Measurements from ENCODE around the gene UBQLN1.
"Not testable (repeated sequence)": the region's sequence is repeated elsewhere in the genome, so short reads cannot be mapped to it uniquely, and the experiment has no call there.

The UBQLN1 gene

GRCh38 chr9:83714329-83714728 is 6.6 kb upstream of the UBQLN1 start:
- H3K9me3 ChIP-seq (ENCODE audit: control insufficient read depth, low read depth, low read length) = no peaks in the 10 kb centered on the region
- H3K4me1 ChIP-seq (ENCODE audit: control insufficient read depth, low read depth, low read length) = no peaks in the 10 kb centered on the region
- H3K27me3 ChIP-seq (ENCODE audit: control insufficient read depth, insufficient read depth, low read length) = no peaks in the 10 kb centered on the region
- H3K4me3 ChIP-seq (ENCODE audit: low read length) = no peak overlapping the region
- no peak overlapping the region for H3K9ac ChIP-seq (ENCODE audit: low read length)
- no peak overlapping the region for H3K27ac ChIP-seq (ENCODE audit: low read length)
- no peaks in the 10 kb centered on the region for H3K36me3 ChIP-seq (ENCODE audit: control insufficient read depth, low read depth, low read length)

- Histone ChIP-seq H3K9ac (ENCODE audit: low read length) (peak overlapping the region; percentile 97), H3K27ac (ENCODE audit: low read length) (peak overlapping the region; percentile 99), H3K27me3 (ENCODE audit: control insufficient read depth, insufficient read depth, low read length) (no peaks in the 10 kb centered on the region), H3K4me1 (ENCODE audit: control insufficient read depth, low read depth, low read length) (peaks cover 8% of the 10 kb centered on the region), H3K9me3 (ENCODE audit: control insufficient read depth, low read depth, low read length) (no peaks in the 10 kb centered on the region), H3K36me3 (ENCODE audit: control insufficient read depth, low read depth, low read length) (no peaks in the 10 kb centered on the region), H3K4me3 (ENCODE audit: low read length) (peak overlapping the region; percentile 88)
Measured at GRCh38 chr9:83708515-83709158, 879 bp upstream of the UBQLN1 start.

- H3K4me1 ChIP-seq (ENCODE audit: control insufficient read depth, low read depth, low read length) = peaks cover 8% of the 10 kb centered on the region
Measured at GRCh38 chr9:83707518-83707767, 315 bp downstream of the UBQLN1 start.

GRCh38 chr9:83706676-83707517 is 861 bp downstream of the UBQLN1 start:
- peak overlapping the region; percentile 97 for H3K9ac ChIP-seq (ENCODE audit: low read length)
- peak overlapping the region; percentile 99 for H3K27ac ChIP-seq (ENCODE audit: low read length)
- peak overlapping the region; percentile 88 for H3K4me3 ChIP-seq (ENCODE audit: low read length)
- H3K9me3 ChIP-seq (ENCODE audit: control insufficient read depth, low read depth, low read length) = no peaks in the 10 kb centered on the region
- H3K36me3 ChIP-seq (ENCODE audit: control insufficient read depth, low read depth, low read length) = no peaks in the 10 kb centered on the region
- peaks cover 8% of the 10 kb centered on the region for H3K4me1 ChIP-seq (ENCODE audit: control insufficient read depth, low read depth, low read length)
- no peaks in the 10 kb centered on the region for H3K27me3 ChIP-seq (ENCODE audit: control insufficient read depth, insufficient read depth, low read length)

More at GRCh38 chr9:83707518-83707767, 315 bp downstream of the UBQLN1 start:
- Histone ChIP-seq H3K36me3 (ENCODE audit: control insufficient read depth, low read depth, low read length) (no peaks in the 10 kb centered on the region), H3K4me3 (ENCODE audit: low read length) (peak overlapping the region; percentile 88), H3K27ac (ENCODE audit: low read length) (peak overlapping the region; percentile 99), H3K9ac (ENCODE audit: low read length) (peak overlapping the region; percentile 97), H3K9me3 (ENCODE audit: control insufficient read depth, low read depth, low read length) (no peaks in the 10 kb centered on the region), H3K27me3 (ENCODE audit: control insufficient read depth, insufficient read depth, low read length) (no peaks in the 10 kb centered on the region)

- H3K27me3 ChIP-seq (ENCODE audit: control insufficient read depth, insufficient read depth, low read length); H3K27ac ChIP-seq (ENCODE audit: low read length); H3K9ac ChIP-seq (ENCODE audit: low read length); H3K9me3 ChIP-seq (ENCODE audit: control insufficient read depth, low read depth, low read length); H3K36me3 ChIP-seq (ENCODE audit: control insufficient read depth, low read depth, low read length); H3K4me3 ChIP-seq (ENCODE audit: low read length): not testable (repeated sequence)
- H3K4me1 ChIP-seq (ENCODE audit: control insufficient read depth, low read depth, low read length) = peaks cover 14% of the 10 kb centered on the region
Measured at GRCh38 chr9:83705219-83705651, 2.5 kb downstream of the UBQLN1 start.

- Histone ChIP-seq H3K9ac (ENCODE audit: low read length) (no peak overlapping the region), H3K4me3 (ENCODE audit: low read length) (no peak overlapping the region), H3K27ac (ENCODE audit: low read length) (no peak overlapping the region), H3K4me1 (ENCODE audit: control insufficient read depth, low read depth, low read length) (peaks cover 11% of the 10 kb centered on the region), H3K36me3 (ENCODE audit: control insufficient read depth, low read depth, low read length) (no peaks in the 10 kb centered on the region), H3K27me3 (ENCODE audit: control insufficient read depth, insufficient read depth, low read length) (no peaks in the 10 kb centered on the region), H3K9me3 (ENCODE audit: control insufficient read depth, low read depth, low read length) (no peaks in the 10 kb centered on the region)
Measured at GRCh38 chr9:83701769-83702168, 6.0 kb downstream of the UBQLN1 start.

- H3K9ac ChIP-seq (ENCODE audit: low read length) = no peak overlapping the region
Measured at GRCh38 chr9:83701286-83701685, 6.5 kb downstream of the UBQLN1 start.

GRCh38 chr9:83699615-83700014 is 8.1 kb downstream of the UBQLN1 start:
- H3K4me1 ChIP-seq (ENCODE audit: control insufficient read depth, low read depth, low read length) = peaks cover 5% of the 10 kb centered on the region
- H3K36me3 ChIP-seq (ENCODE audit: control insufficient read depth, low read depth, low read length) = no peaks in the 10 kb centered on the region
- H3K9me3 ChIP-seq (ENCODE audit: control insufficient read depth, low read depth, low read length) = no peaks in the 10 kb centered on the region
- no peak overlapping the region for H3K4me3 ChIP-seq (ENCODE audit: low read length)
- no peak overlapping the region for H3K9ac ChIP-seq (ENCODE audit: low read length)
- H3K27me3 ChIP-seq (ENCODE audit: control insufficient read depth, insufficient read depth, low read length) = no peaks in the 10 kb centered on the region
- H3K27ac ChIP-seq (ENCODE audit: low read length) = no peak overlapping the region

More at GRCh38 chr9:83701286-83701685, 6.5 kb downstream of the UBQLN1 start:
- Histone ChIP-seq H3K36me3 (ENCODE audit: control insufficient read depth, low read depth, low read length) (no peaks in the 10 kb centered on the region), H3K4me3 (ENCODE audit: low read length) (no peak overlapping the region), H3K9me3 (ENCODE audit: control insufficient read depth, low read depth, low read length) (no peaks in the 10 kb centered on the region), H3K4me1 (ENCODE audit: control insufficient read depth, low read depth, low read length) (peaks cover 9% of the 10 kb centered on the region), H3K27me3 (ENCODE audit: control insufficient read depth, insufficient read depth, low read length) (no peaks in the 10 kb centered on the region), H3K27ac (ENCODE audit: low read length) (no peak overlapping the region)

- peaks cover 5% of the 10 kb centered on the region for H3K4me1 ChIP-seq (ENCODE audit: control insufficient read depth, low read depth, low read length)
- H3K36me3 ChIP-seq (ENCODE audit: control insufficient read depth, low read depth, low read length) = no peaks in the 10 kb centered on the region
- H3K9ac ChIP-seq (ENCODE audit: low read length) = no peak overlapping the region
- no peak overlapping the region for H3K27ac ChIP-seq (ENCODE audit: low read length)
- H3K27me3 ChIP-seq (ENCODE audit: control insufficient read depth, insufficient read depth, low read length) = no peaks in the 10 kb centered on the region
- H3K9me3 ChIP-seq (ENCODE audit: control insufficient read depth, low read depth, low read length) = no peaks in the 10 kb centered on the region
- no peak overlapping the region for H3K4me3 ChIP-seq (ENCODE audit: low read length)
Measured at GRCh38 chr9:83698976-83699585, 8.7 kb downstream of the UBQLN1 start.

GRCh38 chr9:83691492-83691891 is 16.3 kb downstream of the UBQLN1 start:
- H3K4me3 ChIP-seq (ENCODE audit: low read length) = no peak overlapping the region

GRCh38 chr9:83688921-83689320 is 18.8 kb downstream of the UBQLN1 start:
- no peaks in the 10 kb centered on the region for H3K4me1 ChIP-seq (ENCODE audit: control insufficient read depth, low read depth, low read length)
- H3K36me3 ChIP-seq (ENCODE audit: control insufficient read depth, low read depth, low read length) = peaks cover 3% of the 10 kb centered on the region
- no peak overlapping the region for H3K4me3 ChIP-seq (ENCODE audit: low read length)
- no peaks in the 10 kb centered on the region for H3K9me3 ChIP-seq (ENCODE audit: control insufficient read depth, low read depth, low read length)
- no peak overlapping the region for H3K27ac ChIP-seq (ENCODE audit: low read length)
- no peaks in the 10 kb centered on the region for H3K27me3 ChIP-seq (ENCODE audit: control insufficient read depth, insufficient read depth, low read length)
- no peak overlapping the region for H3K9ac ChIP-seq (ENCODE audit: low read length)

More at GRCh38 chr9:83691492-83691891, 16.3 kb downstream of the UBQLN1 start:
- H3K27ac ChIP-seq (ENCODE audit: low read length) = no peak overlapping the region
- H3K9me3 ChIP-seq (ENCODE audit: control insufficient read depth, low read depth, low read length) = no peaks in the 10 kb centered on the region
- H3K36me3 ChIP-seq (ENCODE audit: control insufficient read depth, low read depth, low read length) = no peaks in the 10 kb centered on the region
- no peak overlapping the region for H3K9ac ChIP-seq (ENCODE audit: low read length)
- H3K4me1 ChIP-seq (ENCODE audit: control insufficient read depth, low read depth, low read length) = no peaks in the 10 kb centered on the region
- H3K27me3 ChIP-seq (ENCODE audit: control insufficient read depth, insufficient read depth, low read length) = no peaks in the 10 kb centered on the region

Measured in iPS-18a (cell line).